Measurements from ENCODE around the gene KLF1. TPM values are rescaled to one million over a fixed set of nuclear protein-coding genes. Genes with fewer than 3 reads are reported as not detected.

Gene KLF1
- total RNA-seq, 1 experiment from 2014 or later: 0.30 TPM

- ChIA-PET CTCF (interaction anchor here (0.6 to 1.5 kb wide), 2 partner anchors 28 to 362 kb away, joined by 3 to 4 read pairs; no protein-coding TSS in a partner anchor), POLR2A (ENCODE audit: low non-redundant PET) (interaction anchor here (0.7 kb wide), 1 partner anchor 22 kb away, joined by 8 read pairs; the partner anchor contains the start of gene GCDH)
- peaks cover 26% of the 10 kb centered on the region for H3K4me1 ChIP-seq (ENCODE audit: insufficient read depth, low read length, poor library complexity, severe bottlenecking)
- no peak for TF ChIP-seq EZH2 (IDR thresholded peaks at IDR 0.05; ENCODE audit: borderline replicate concordance, low read depth, low read length, poor library complexity, severe bottlenecking)
- TF ChIP-seq, protein P1, sequence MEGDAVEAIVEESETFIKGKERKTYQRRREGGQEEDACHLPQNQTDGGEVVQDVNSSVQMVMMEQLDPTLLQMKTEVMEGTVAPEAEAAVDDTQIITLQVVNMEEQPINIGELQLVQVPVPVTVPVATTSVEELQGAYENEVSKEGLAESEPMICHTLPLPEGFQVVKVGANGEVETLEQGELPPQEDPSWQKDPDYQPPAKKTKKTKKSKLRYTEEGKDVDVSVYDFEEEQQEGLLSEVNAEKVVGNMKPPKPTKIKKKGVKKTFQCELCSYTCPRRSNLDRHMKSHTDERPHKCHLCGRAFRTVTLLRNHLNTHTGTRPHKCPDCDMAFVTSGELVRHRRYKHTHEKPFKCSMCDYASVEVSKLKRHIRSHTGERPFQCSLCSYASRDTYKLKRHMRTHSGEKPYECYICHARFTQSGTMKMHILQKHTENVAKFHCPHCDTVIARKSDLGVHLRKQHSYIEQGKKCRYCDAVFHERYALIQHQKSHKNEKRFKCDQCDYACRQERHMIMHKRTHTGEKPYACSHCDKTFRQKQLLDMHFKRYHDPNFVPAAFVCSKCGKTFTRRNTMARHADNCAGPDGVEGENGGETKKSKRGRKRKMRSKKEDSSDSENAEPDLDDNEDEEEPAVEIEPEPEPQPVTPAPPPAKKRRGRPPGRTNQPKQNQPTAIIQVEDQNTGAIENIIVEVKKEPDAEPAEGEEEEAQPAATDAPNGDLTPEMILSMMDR (conservative IDR thresholded peaks at IDR 0.05; ENCODE audit: low read depth, low read length): no peak
- peak; percentile 90 for DNase-seq (ENCODE audit: low spot score)
- no peaks in the 10 kb centered on the region for H3K27me3 ChIP-seq (replicated peaks; ENCODE audit: insufficient read depth, low read depth, low read length, poor library complexity)
- intact Hi-C loops (cut with micrococcal nuclease; ENCODE audit: unreplicated experiment): no loop called here
- peak overlapping the region; percentile 76 for H3K27ac ChIP-seq (ENCODE audit: low read depth, low read length, poor library complexity, severe bottlenecking)
- H3K4me3 ChIP-seq (ENCODE audit: low read depth, low read length, poor library complexity, severe bottlenecking): peak overlapping the region; percentile 8
- no peaks in the 10 kb centered on the region for H3K9me3 ChIP-seq (ENCODE audit: low read depth, low read length, poor library complexity, severe bottlenecking)
- no TSS peak for BruUV-seq (replicated peaks)
- H3K36me3 ChIP-seq (ENCODE audit: insufficient read depth, low read length, poor library complexity, severe bottlenecking): no peaks in the 10 kb centered on the region
These were observed 26.1 kb upstream of the KLF1 start for GRCh38 chr19:12913011-12913561.

GRCh38 chr19:12912571-12912970, 25.6 kb upstream of the KLF1 start:
- Histone ChIP-seq H3K4me3 (ENCODE audit: low read depth, low read length, poor library complexity, severe bottlenecking) (peak overlapping the region; percentile 8), H3K27me3 (replicated peaks; ENCODE audit: insufficient read depth, low read depth, low read length, poor library complexity) (no peaks in the 10 kb centered on the region)
- POLR2A ChIA-PET (ENCODE audit: low non-redundant PET): interaction anchor here (0.7 kb wide), 1 partner anchor 22 kb away, joined by 8 read pairs; the partner anchor contains the start of gene GCDH

GRCh38 chr19:12907166-12907565, 20.2 kb upstream of the KLF1 start:
- H3K9me3 ChIP-seq (ENCODE audit: low read depth, low read length, poor library complexity, severe bottlenecking): no peaks in the 10 kb centered on the region
- no peak overlapping the region for H3K4me3 ChIP-seq (ENCODE audit: low read depth, low read length, poor library complexity, severe bottlenecking)
- no peak for DNase-seq (ENCODE audit: low spot score)
- ChIA-PET POLR2A (ENCODE audit: low non-redundant PET) (no interaction called here), CTCF (interaction anchor here (0.6 kb wide), 2 partner anchors 9 to 1597 kb away, joined by 3 to 8 read pairs; no protein-coding TSS in a partner anchor)
- no TSS peak for BruUV-seq (replicated peaks)
- intact Hi-C loops (cut with micrococcal nuclease; ENCODE audit: unreplicated experiment): no loop called here
- H3K27me3 ChIP-seq (replicated peaks; ENCODE audit: insufficient read depth, low read depth, low read length, poor library complexity): no peaks in the 10 kb centered on the region
- H3K36me3 ChIP-seq (ENCODE audit: insufficient read depth, low read length, poor library complexity, severe bottlenecking): no peaks in the 10 kb centered on the region
- no peak for TF ChIP-seq EZH2 (IDR thresholded peaks at IDR 0.05; ENCODE audit: borderline replicate concordance, low read depth, low read length, poor library complexity, severe bottlenecking)
- TF ChIP-seq, protein P1 (conservative IDR thresholded peaks at IDR 0.05; ENCODE audit: low read depth, low read length): no peak
- H3K27ac ChIP-seq (ENCODE audit: low read depth, low read length, poor library complexity, severe bottlenecking): no peak overlapping the region
- H3K4me1 ChIP-seq (ENCODE audit: insufficient read depth, low read length, poor library complexity, severe bottlenecking): peaks cover 4% of the 10 kb centered on the region

More at GRCh38 chr19:12912571-12912970, 25.6 kb upstream of the KLF1 start:
- no peak for DNase-seq (ENCODE audit: low spot score)
- TF ChIP-seq, protein P1 (conservative IDR thresholded peaks at IDR 0.05; ENCODE audit: low read depth, low read length): no peak
- TF ChIP-seq EZH2 (IDR thresholded peaks at IDR 0.05; ENCODE audit: borderline replicate concordance, low read depth, low read length, poor library complexity, severe bottlenecking): no peak
- Histone ChIP-seq H3K4me1 (ENCODE audit: insufficient read depth, low read length, poor library complexity, severe bottlenecking) (peaks cover 26% of the 10 kb centered on the region), H3K27ac (ENCODE audit: low read depth, low read length, poor library complexity, severe bottlenecking) (peak overlapping the region; percentile 76), H3K36me3 (ENCODE audit: insufficient read depth, low read length, poor library complexity, severe bottlenecking) (no peaks in the 10 kb centered on the region), H3K9me3 (ENCODE audit: low read depth, low read length, poor library complexity, severe bottlenecking) (no peaks in the 10 kb centered on the region)
- CTCF ChIA-PET: interaction anchor here (1.5 kb wide), 1 partner anchor 27 kb away, joined by 3 read pairs; no protein-coding TSS in a partner anchor
- BruUV-seq (replicated peaks): no TSS peak
- intact Hi-C loops (cut with micrococcal nuclease; ENCODE audit: unreplicated experiment): no loop called here
